Endothelial cell (in vitro differentiated cells): Measurements from ENCODE around the gene RASAL2. TPM values are rescaled to one million over a fixed set of nuclear protein-coding genes. Genes with fewer than 3 reads are reported as not detected.
"Not testable (repeated sequence)": the region's sequence is repeated elsewhere in the genome, so short reads cannot be mapped to it uniquely, and the experiment has no call there.

Experiments used
- DNase-seq: peaks from one replicate; pipeline ENCODE4 v3.0.0; 2021; ENCODE audit warnings: low spot score
- H3K27ac Mint-ChIP-seq: one replicate; pipeline ENCODE4 v1.8.0; 2021; ENCODE audit warnings: mixed read lengths, inconsistent platforms; ENCODE audit not compliant: unreplicated experiment
- H3K27me3 Mint-ChIP-seq: one replicate; pipeline ENCODE4 v1.8.0; 2021; ENCODE audit warnings: mild to moderate bottlenecking, moderate library complexity, mixed read lengths, inconsistent platforms; ENCODE audit not compliant: unreplicated experiment
- H3K36me3 Mint-ChIP-seq: one replicate; pipeline ENCODE4 v1.8.0; 2021; ENCODE audit warnings: mild to moderate bottlenecking, low read depth, mixed read lengths, inconsistent platforms; ENCODE audit not compliant: unreplicated experiment
- H3K4me1 Mint-ChIP-seq: one replicate; pipeline ENCODE4 v1.8.0; 2021; ENCODE audit warnings: mild to moderate bottlenecking, mixed read lengths, inconsistent platforms; ENCODE audit not compliant: unreplicated experiment
- H3K4me3 Mint-ChIP-seq: one replicate; pipeline ENCODE4 v1.8.0; 2021; ENCODE audit warnings: mild to moderate bottlenecking, mixed read lengths, inconsistent platforms; ENCODE audit not compliant: unreplicated experiment
- H3K9me3 Mint-ChIP-seq: one replicate; pipeline ENCODE4 v1.8.0; 2021; ENCODE audit warnings: mixed read lengths, inconsistent platforms; ENCODE audit not compliant: unreplicated experiment
- CTCF ChIP-seq: fragments of 200-600 bp; sonication (generic); IDR thresholded peaks from one replicate; pipeline ENCODE4 v1.5.0; 2021; ENCODE audit warnings: antibody characterized with exemption; ENCODE audit not compliant: unreplicated experiment
- total RNA-seq: library from RNA; stranded (reverse); fragmentation: NEBNext Ultra II Directional; extraction: Animal tissue kit (Norgen Biotek cat#: 25700); gene quantifications from one replicate; pipeline ENCODE4 v1.2.1, GENCODE V29; 2021; ENCODE audit not compliant: unreplicated experiment

Gene RASAL2
- total RNA-seq, 1 donor from 2014 or later, result 82.1 TPM

DNA sequence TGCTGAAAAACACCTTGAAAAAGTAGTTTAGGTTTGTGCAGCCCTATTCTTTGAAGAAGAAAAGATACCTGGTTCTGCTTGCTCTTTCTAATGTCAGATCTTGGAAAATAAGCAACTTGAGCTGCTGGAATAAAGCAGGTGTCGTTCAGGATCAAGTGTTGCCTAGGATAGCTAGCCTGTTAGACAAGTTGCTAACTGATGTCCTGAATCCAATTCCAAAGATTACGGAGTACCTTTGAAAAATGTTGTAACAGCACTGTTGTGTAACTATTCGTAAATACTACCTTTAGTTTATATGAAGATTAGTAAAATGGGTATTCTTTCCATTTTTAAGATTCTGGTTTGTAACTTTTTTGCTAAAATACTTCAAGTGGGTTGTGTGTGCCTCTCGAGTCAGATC lies 251.3 kb downstream of the RASAL2 start:
- Mint-ChIP-seq H3K4me3 (no peak overlapping the region), H3K4me1 (peaks cover 35% of the 10 kb centered on the region), H3K36me3 (no peaks in the 10 kb centered on the region), H3K9me3 (no peaks in the 10 kb centered on the region), H3K27me3 (peaks cover under 1% of the 10 kb centered on the region), H3K27ac (no peak overlapping the region)
- no peak for TF ChIP-seq CTCF
- no peak for DNase-seq

- peaks cover 2% of the 10 kb centered on the region for H3K36me3 Mint-ChIP-seq
- no peak for TF ChIP-seq CTCF
- DNase-seq, result no peak
- no peak overlapping the region for H3K27ac Mint-ChIP-seq
- H3K27me3 Mint-ChIP-seq, result peaks cover 1% of the 10 kb centered on the region
- peaks cover 36% of the 10 kb centered on the region for H3K4me1 Mint-ChIP-seq
- H3K9me3 Mint-ChIP-seq, result no peaks in the 10 kb centered on the region
- H3K4me3 Mint-ChIP-seq, result no peak overlapping the region
Observed at GRCh38 chr1:178345807-178346206, 251.9 kb downstream of the RASAL2 start.

DNA sequence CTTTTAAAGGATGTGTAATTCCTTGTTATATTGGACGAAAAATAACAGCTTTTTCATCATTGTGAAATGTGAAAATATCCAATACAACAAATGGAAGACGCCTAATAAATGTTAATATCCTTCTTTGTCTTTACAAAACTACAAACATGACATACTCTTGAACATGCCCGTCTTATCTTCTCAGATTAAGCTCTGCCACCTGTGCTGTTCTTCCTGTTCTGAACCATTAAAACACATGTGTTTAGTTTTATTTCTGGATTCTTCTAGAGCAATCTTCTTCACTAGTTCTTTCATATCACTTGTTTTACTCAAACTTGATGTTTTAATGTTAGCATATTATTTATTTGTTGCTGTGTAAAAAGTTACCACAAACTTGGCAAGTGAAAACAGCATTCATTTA lies 255.9 kb downstream of the RASAL2 start:
- Mint-ChIP-seq H3K4me1 (peaks cover 13% of the 10 kb centered on the region), H3K27me3 (peaks cover 1% of the 10 kb centered on the region), H3K36me3 (peaks cover 15% of the 10 kb centered on the region), H3K9me3 (no peaks in the 10 kb centered on the region), H3K27ac (no peak overlapping the region), H3K4me3 (no peak overlapping the region)
- no peak for DNase-seq
- no peak for TF ChIP-seq CTCF

- not testable (repeated sequence) for H3K4me1 Mint-ChIP-seq, DNase-seq, H3K9me3 Mint-ChIP-seq, H3K4me3 Mint-ChIP-seq, H3K27me3 Mint-ChIP-seq, H3K27ac Mint-ChIP-seq
- peaks cover 15% of the 10 kb centered on the region for H3K36me3 Mint-ChIP-seq
Observed at GRCh38 chr1:178351911-178352310, 258.0 kb downstream of the RASAL2 start.

DNA sequence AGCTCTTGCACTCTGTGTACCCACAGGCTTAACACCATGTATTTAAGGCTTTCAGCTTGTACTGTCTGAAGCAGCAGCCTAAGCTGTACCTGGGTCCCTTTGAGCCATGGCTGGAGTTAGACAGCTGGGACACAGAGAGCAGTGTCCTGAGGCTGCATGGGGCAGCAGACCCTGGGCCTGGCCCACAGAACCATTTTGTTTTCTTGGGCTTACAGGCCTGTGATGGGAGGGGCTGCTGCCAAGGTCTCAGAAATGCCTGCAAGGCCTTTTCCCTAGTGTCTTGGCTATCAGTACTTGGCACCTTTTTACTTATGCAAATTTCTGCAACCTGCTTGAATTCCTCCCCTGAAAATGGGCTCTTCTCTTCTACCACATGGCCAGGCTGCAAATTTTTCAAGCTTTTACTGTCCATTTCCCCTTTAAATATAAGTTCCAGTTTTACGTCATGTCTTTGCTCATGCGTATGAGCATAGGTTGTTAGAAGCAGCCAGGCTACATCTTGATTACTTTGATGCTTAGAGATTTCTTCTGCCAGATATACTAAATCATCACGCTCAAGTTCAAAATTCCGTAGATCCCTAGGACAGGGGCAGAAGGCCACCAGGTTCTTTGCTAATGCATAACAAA lies 259.0 kb downstream of the RASAL2 start:
- Mint-ChIP-seq H3K36me3 (peaks cover 15% of the 10 kb centered on the region), H3K4me1 (peaks cover 7% of the 10 kb centered on the region), H3K9me3 (no peaks in the 10 kb centered on the region), H3K27ac (peak overlapping the region; percentile 12), H3K27me3 (peaks cover 3% of the 10 kb centered on the region), H3K4me3 (no peak overlapping the region)
- DNase-seq, result no peak
- TF ChIP-seq CTCF, result no peak
